ENCODE measurements around the gene ADAM19.
"Not testable (repeated sequence)": the region's sequence is repeated elsewhere in the genome, so short reads cannot be mapped to it uniquely, and the experiment has no call there.

Gene ADAM19

DNA sequence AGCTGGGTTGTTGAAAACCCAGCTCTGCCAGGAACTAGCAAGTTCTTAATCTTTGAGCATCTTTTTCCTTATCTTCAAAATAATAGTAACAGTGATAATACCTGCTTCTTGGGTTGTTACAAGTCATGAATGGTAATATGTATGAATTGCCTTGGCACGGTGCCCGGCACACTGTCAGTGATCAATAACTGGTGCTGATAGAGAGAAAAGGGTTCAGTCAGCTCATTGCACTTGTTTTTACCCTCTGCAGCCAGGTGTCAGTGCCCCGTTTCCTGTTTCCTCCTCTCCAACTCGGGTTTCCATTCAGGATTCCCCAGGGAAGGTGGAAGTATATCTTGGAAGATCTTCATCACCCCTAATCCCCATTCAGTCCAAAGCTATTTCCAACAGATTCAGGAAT lies 131.4 kb downstream of the ADAM19 start:
- DNase-seq (ENCODE audit: low read depth in 2 of 2, low spot score in 1 of 2) = no peak

- no peak for DNase-seq (ENCODE audit: low read depth in 2 of 2, low spot score in 1 of 2)
Observed at GRCh38 chr5:157443041-157443549, 132.5 kb downstream of the ADAM19 start.

DNA sequence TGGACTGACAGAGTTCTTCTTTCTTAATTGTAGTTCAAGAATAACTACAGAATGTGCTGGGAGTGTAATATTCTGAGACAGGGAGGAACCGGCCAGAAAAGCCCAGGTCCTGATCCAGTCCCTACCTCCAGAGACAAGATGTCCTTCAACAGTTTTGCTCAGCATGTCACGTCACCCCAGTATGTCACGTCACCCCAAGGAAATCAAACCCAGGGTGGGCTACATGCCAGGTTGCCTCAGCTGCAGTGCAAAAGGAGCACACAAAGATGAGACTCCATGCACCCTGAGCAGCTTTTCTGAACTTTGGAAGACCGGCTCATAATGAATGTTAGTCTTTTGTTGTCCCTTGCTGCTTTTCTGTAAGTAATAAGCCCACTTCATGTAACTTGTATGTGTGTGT lies 141.5 kb downstream of the ADAM19 start:
- DNase-seq (ENCODE audit: low read depth in 2 of 2, low spot score in 1 of 2) = no peak

DNA sequence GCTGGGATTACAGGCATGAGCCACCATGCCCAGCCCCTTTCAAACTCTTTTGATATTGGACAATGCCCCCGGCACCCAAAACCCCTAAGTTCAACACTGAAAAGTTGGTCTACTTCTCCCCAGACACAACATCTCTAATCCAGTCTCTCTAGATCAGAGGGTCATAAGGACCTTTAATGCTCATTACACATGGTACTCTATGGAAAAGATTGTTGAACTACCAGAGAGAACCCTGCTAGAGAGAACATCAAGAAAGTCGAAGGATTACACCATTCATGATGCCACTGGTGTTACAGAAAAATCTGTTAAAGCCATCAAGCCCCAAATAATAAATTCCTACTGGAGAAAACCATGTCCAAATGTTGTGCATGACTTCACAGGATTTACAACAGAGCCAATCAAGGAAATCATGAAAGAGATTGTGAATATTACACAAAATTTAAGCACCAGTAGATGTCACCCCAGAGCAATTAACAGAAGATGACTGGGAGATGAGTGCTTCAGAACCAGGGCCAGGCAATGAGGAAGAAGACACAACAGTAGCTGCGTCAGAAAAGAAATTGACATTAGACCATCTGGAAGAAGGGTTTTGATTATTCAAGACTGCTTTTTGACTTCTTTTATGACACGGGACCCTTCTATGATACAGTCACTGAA lies 143.9 kb downstream of the ADAM19 start:
- no peak for DNase-seq (ENCODE audit: low read depth in 2 of 2, low spot score in 1 of 2)

- not testable (repeated sequence) for DNase-seq (ENCODE audit: low read depth in 2 of 2, low spot score in 1 of 2)
Observed at GRCh38 chr5:157429920-157430319, 145.7 kb downstream of the ADAM19 start.
